WERI-Rb-1 (cell line): Measurements from ENCODE around the gene MAML2.

ENCODE experiments used
- DNase-seq: peaks from one replicate; pipeline ENCODE4 v3.0.0-alpha.2; 2020
- H3K27ac ChIP-seq: fragments of 250-450 bp; sonication (Bioruptor Pico); 2 replicates; pipeline ENCODE4 v1.5.1; 2020; ENCODE audit warnings: mild to moderate bottlenecking, moderate library complexity
- H3K27me3 ChIP-seq: fragments of 250-450 bp; sonication (Bioruptor Pico); 2 replicates; pipeline ENCODE4 v1.5.1; 2021; ENCODE audit warnings: mild to moderate bottlenecking, low read depth, moderate library complexity; ENCODE audit not compliant: insufficient read depth, severe bottlenecking
- H3K36me3 ChIP-seq: fragments of 250-450 bp; sonication (Bioruptor Pico); 2 replicates; pipeline ENCODE4 v1.5.1; 2020; ENCODE audit warnings: mild to moderate bottlenecking, moderate library complexity
- H3K4me3 ChIP-seq: 2 replicates; pipeline ENCODE4 v1.5.1; 2011; ENCODE audit warnings: low read depth, mild to moderate bottlenecking, control low read depth, low read length
- H3K9me3 ChIP-seq: fragments of 250-450 bp; sonication (Bioruptor Pico); 2 replicates; pipeline ENCODE4 v1.5.1; 2021; ENCODE audit warnings: mild to moderate bottlenecking, moderate library complexity; ENCODE audit not compliant: severe bottlenecking
- CTCF ChIP-seq: IDR thresholded peaks from 2 replicates; pipeline ENCODE4 v1.5.1; 2011; ENCODE audit warnings: low read depth, mild to moderate bottlenecking, control low read depth, inconsistent platforms, low read length

The MAML2 gene

GRCh38 chr11:96314326-96315020 is 28.5 kb downstream of the MAML2 start:
- no peak overlapping the region for H3K4me3 ChIP-seq
- TF ChIP-seq CTCF, result no peak
- DNase-seq, result no peak
- H3K27ac ChIP-seq, result peak overlapping the region; percentile 33; the same call in 1 of the 2 replicates
- H3K27me3 ChIP-seq, result no peaks in the 10 kb centered on the region
- no peaks in the 10 kb centered on the region for H3K9me3 ChIP-seq
- H3K36me3 ChIP-seq, result peaks cover 12% of the 10 kb centered on the region; the same call in 1 of the 2 replicates

- no peaks in the 10 kb centered on the region for H3K9me3 ChIP-seq
- no peak for DNase-seq
- no peak overlapping the region for H3K4me3 ChIP-seq
- TF ChIP-seq CTCF, result no peak
- no peak overlapping the region for H3K27ac ChIP-seq
- H3K36me3 ChIP-seq, result peaks cover 12% of the 10 kb centered on the region; the same call in 1 of the 2 replicates
- no peaks in the 10 kb centered on the region for H3K27me3 ChIP-seq
Observed at GRCh38 chr11:96313163-96313562, 29.8 kb downstream of the MAML2 start.

GRCh38 chr11:96311120-96311568 is 31.9 kb downstream of the MAML2 start:
- Histone ChIP-seq H3K9me3 (no peaks in the 10 kb centered on the region), H3K27ac (no peak overlapping the region), H3K36me3 (peaks cover 4% of the 10 kb centered on the region; the same call in 1 of the 2 replicates), H3K27me3 (no peaks in the 10 kb centered on the region), H3K4me3 (no peak overlapping the region)
- no peak for DNase-seq
- no peak for TF ChIP-seq CTCF

GRCh38 chr11:96310236-96310635 is 32.8 kb downstream of the MAML2 start:
- H3K27me3 ChIP-seq, result no peaks in the 10 kb centered on the region
- DNase-seq, result no peak
- no peaks in the 10 kb centered on the region for H3K9me3 ChIP-seq
- H3K27ac ChIP-seq, result no peak overlapping the region
- no peak overlapping the region for H3K4me3 ChIP-seq
- peaks cover 4% of the 10 kb centered on the region; the same call in 1 of the 2 replicates for H3K36me3 ChIP-seq
- no peak for TF ChIP-seq CTCF

- TF ChIP-seq CTCF, result no peak
- H3K9me3 ChIP-seq, result no peaks in the 10 kb centered on the region
- no peaks in the 10 kb centered on the region for H3K27me3 ChIP-seq
- DNase-seq, result no peak
- H3K36me3 ChIP-seq, result peaks cover 4% of the 10 kb centered on the region; the same call in 1 of the 2 replicates
- no peak overlapping the region for H3K4me3 ChIP-seq
- no peak overlapping the region for H3K27ac ChIP-seq
Observed at GRCh38 chr11:96309643-96310017, 33.4 kb downstream of the MAML2 start.
